ENCODE data around the gene HMGB1. TPM values are rescaled to one million over a fixed set of nuclear protein-coding genes. Genes with fewer than 3 reads are reported as not detected.

Gene HMGB1
- total RNA-seq, result 183 TPM
- long read RNA-seq, full-length matches to known transcripts, result 96 of 115 reads
- long read RNA-seq, partial matches to known transcripts, result 4 of 115 reads
- long read RNA-seq, other reads (novel, unspliced or antisense), result 15 of 115 reads

DNA sequence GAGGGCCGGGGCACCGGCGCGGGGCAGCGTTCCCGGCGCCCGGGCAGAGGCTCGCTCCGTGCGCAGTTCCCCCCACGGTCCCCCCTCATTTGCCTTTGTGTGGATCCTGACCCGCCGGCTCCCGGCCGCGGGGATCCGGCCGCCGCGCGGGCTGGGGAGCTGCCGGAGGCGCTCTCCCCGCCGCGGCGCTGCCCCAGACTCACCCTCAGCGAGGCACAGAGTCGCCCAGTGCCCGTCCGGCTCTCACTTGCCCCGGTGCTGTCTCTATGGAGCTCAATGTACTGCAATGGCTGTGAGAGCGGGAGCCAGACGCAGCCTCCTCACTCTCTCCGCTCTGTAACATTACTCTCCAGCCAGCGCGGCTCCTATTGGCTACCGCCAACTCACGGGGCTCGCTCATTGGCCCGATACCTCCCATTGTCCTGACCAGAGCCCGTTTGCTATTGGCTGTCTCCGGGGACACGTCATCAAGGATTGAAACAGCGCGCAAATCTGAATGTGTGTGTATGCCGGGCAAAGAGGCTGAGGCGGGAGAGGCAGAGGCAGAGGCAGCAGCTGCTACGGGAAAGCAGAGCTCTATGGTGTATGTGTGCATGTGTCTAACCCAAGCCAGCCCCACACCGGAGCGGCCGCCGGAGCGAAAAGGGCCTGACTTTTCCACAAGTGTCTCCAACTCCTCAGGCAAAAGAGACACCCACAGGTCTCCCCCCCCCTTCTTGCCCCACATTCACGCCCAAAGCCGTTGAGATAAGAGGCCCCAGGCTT is at the start of gene HMGB1:
TSS of gene HMGB1 (minus strand) at position 344 of the 765 bp plus-strand sequence. CDS start 2,256 bp downstream, outside the sequence.
- ATAC-seq, result peak; percentile 98
- DNase-seq (ENCODE audit: missing footprints), result peak; percentile 99
- intact Hi-C loops (cut with DNase I), result loop anchor here (1.0 to 10.0 kb wide), 6 partner anchors 112 to 579 kb away; no protein-coding TSS in a partner anchor

DNA sequence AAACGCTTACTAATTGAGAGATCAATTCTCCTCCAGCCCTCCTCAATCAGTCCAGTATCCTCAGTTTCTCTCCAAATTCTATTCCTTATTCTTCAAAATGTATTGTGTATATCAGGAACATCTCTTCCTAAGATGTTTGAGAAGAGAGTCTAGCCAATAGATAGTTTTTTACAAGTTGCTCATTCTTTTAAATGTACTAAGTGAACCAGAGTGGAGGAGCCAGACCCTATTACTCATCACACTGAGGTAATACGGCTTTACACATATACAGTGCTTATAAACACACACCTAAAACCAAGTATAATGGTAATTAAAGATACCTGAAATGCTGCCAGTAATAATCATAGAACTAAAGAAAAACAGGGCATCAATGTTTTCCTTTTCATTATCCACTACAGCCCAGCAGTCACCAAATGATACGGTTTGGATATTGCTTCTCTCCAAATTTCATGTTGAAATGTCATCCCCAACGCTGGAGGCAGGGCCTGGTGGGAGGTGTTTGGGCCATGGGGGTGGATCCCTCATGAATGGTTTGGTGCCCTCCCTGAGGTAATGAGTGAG is 45.2 kb upstream of the HMGB1 start:
- no peak for DNase-seq (ENCODE audit: missing footprints)
- intact Hi-C loops (cut with DNase I), result no loop called here
- no peak for ATAC-seq

- intact Hi-C loops (cut with DNase I), result no loop called here
- DNase-seq (ENCODE audit: missing footprints) (no peak), ATAC-seq (no peak)
These were observed 44.4 kb upstream of the HMGB1 start for GRCh38 chr13:30510091-30510490.

DNA sequence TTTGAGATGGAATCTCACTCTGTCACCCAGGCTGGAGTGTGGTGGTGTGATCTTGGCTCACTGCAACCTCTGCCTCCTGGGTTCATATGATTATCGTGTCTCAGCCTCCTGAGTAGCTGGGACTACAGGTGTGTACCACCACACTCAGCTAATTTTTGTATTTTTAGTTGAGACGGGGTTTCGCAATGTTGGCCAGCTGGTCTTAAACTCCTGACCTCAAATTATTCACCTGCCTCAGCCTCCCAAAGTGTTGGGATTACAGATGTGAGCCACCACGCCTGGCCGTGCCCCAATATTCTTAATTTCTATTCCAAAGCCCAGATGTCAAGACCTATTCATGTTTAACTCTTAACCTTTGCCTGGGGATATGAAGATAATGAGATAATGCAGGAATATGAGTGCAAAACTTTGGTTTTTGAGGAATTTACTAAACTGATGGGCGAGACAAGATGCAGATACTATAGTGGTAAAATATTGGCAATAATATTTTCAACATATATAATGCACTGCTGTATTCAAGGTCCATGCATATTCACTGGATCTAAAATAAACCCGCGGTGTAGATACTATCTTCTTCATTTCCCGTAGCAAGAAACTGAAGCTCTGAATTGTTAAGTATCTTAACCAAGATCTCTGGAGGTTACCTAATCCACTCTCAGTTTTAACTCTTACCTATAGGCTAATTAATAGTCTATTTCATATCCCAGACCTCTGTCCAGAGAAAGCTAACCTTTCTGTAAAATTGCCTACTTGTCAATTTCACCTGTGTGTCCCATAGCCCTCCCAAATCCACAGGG is 43.7 kb upstream of the HMGB1 start:
- DNase-seq (ENCODE audit: missing footprints) (no peak), ATAC-seq (no peak)
- intact Hi-C loops (cut with DNase I), result no loop called here

- ATAC-seq, result no peak
- no peak for DNase-seq (ENCODE audit: missing footprints)
- intact Hi-C loops (cut with DNase I), result no loop called here
These were observed 38.3 kb upstream of the HMGB1 start for GRCh38 chr13:30504081-30504480.

DNA sequence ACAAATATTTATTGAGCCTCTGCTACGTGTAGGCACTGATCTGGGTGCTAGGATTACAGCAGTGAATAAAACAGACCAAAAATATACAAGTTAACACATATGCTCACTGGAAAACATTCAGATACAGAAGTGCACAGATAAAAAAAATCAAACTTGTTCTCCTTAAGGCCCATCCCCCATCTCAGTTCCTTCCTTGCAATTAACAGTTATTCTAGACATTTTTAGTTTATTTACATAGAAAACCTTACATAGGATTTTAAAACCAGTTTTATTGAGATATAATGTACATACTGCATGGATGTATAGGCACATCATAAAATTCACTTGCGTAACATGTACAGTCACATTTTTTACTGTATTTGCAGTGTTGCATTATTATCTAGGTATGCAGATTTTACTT is 36.5 kb upstream of the HMGB1 start:
- intact Hi-C loops (cut with DNase I), result no loop called here
- no peak for ATAC-seq
- no peak for DNase-seq (ENCODE audit: missing footprints)

GRCh38 chr13:30499338-30499737 is 33.6 kb upstream of the HMGB1 start:
- ATAC-seq (no peak), DNase-seq (ENCODE audit: missing footprints) (no peak)
- intact Hi-C loops (cut with DNase I), result no loop called here

DNA sequence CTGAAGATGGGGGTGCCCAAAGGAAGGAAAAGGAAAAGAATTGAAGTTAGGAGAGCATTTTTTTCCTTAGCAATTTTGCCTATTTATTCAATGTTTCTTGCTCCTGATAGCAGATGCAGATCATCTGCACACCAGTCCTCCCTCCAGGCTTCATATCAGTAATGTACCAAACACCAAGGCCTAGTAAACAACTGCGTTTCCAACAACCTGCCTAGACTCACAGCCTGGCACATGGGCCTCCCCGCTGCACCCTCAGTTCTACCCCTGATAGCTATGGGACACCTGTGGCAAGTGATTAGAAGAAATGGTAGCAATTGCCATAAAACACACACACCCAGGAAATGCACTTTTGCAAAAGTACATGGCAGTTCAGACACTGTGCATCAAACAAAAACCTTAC is 30.4 kb upstream of the HMGB1 start:
- ATAC-seq, result no peak

DNA sequence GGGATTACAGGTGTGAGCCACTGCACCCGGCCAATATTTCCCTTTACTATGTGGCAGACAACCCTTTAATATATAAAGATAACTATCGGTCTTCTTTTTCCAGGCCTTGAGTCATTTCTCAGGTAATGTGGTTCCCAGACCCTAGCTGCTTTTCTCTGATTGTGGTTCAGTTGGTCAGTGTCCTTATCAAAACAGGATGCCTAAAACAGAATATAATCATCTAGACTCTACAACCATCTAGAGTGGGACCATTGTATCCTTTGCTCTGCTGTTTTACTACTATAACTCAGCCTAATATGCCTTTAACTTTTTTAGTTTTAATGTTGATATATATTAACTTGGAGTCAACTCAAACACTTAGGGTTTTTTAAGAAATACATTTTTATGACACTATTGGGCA is 30.0 kb upstream of the HMGB1 start:
- ATAC-seq (no peak), DNase-seq (ENCODE audit: missing footprints) (no peak)

More for the DNA sequence above, 30.4 kb upstream of the HMGB1 start:
- DNase-seq (ENCODE audit: missing footprints), result no peak
- intact Hi-C loops (cut with DNase I), result no loop called here

DNA sequence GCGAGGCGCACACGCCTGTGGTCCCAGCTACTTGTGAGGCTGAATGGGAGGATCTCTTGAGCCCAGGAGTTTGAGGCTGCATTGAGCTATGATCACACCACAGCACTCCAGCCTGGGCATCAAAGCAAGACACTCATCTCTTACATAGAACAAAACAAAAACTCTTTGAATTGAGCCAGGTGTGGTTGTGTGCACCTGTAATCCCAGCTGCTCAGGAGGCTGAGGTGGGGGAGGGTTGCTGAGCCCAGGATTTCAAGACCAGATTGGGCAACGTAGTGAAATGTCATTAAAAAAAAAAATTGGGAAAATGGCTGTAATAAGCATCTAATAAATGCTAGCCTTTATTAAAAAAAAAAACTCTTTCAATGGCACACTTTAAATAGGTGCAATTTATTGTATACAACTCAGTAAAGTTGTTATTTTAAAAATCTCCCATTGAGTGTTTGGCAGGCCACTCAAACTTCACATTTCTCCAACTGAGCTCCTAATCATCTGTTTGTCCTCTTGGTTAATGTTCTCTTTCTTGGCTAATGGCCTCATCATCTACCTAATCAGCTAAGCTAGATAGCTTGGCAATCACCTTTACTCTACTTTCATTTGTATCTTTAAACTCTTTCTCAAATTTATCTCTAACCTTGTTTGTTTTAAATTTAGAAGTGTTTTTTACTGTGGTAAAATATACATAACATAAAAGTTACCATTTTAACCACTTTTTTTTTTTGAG is 28.1 kb upstream of the HMGB1 start:
- DNase-seq (ENCODE audit: missing footprints) (no peak), ATAC-seq (no peak)
- intact Hi-C loops (cut with DNase I), result no loop called here

More for the DNA sequence above, 30.0 kb upstream of the HMGB1 start:
- intact Hi-C loops (cut with DNase I), result no loop called here

DNA sequence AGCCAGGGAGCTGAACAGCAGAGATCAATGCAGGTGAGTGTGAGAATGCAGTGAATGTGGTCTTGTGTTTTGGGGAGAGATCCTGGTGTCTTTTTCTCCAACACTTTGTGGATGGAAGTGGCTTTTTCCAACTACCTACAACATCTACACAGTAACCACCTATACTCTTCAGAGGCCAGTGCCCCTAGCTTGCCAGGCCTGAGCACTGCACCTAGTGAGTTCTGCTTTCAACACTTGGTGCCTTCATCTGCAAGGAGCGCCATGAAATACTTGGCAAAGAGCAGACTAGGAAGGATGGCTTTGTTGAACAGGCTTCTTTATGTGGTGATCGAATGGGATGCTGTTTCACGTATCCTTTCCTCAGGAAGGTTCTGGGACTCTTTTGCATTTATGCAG is 21.3 kb upstream of the HMGB1 start:
- no peak for ATAC-seq
- DNase-seq (ENCODE audit: missing footprints), result no peak
- intact Hi-C loops (cut with DNase I), result no loop called here

- no peak for ATAC-seq
- no peak for DNase-seq (ENCODE audit: missing footprints)
- intact Hi-C loops (cut with DNase I), result no loop called here
These were observed 20.7 kb upstream of the HMGB1 start for GRCh38 chr13:30486230-30487074.

DNA sequence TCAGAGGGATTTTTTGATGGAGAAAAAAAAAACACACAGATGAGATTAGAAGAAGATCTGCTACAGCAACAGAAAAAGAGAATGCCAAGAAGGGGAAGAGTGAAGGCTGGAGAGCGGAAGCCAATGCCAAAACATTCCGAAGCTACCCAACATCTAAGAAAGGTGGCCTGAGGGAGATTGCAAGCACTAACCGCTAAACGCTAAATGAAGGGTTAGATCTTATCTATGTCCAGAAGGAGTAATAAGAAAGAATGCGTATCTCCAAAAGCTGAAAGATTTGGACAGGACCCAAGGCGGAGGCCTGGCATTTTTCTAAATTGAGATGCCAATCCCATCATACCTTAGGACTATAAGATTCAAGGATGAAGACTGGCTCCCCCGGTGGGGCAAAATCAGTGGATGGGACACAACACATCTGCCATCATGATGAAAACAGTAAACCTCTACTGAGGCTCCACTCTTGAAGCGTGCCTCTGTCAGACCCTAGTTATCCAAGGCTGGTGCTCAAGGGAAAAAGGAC is 15.6 kb upstream of the HMGB1 start:
- intact Hi-C loops (cut with DNase I), result no loop called here
- DNase-seq (ENCODE audit: missing footprints) (no peak), ATAC-seq (no peak)

GRCh38 chr13:30480292-30480950 is 14.7 kb upstream of the HMGB1 start:
- intact Hi-C loops (cut with DNase I), result no loop called here
- DNase-seq (ENCODE audit: missing footprints) (no peak), ATAC-seq (no peak)

DNA sequence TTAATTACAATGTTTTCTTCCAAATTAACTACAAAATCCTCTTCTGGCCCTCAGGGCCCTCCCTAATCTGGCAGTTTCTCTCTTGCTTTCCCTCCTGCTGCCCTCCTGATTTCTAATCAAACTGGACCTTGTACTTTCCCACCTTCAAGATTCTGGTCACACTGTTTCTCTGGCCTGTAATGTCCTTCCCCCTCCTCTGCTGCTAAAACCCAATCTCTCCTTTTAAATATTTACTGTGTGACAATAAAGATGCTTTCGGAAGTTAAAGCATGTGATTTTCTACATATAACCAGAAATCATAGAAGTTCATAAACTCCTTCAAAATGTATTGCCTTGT is 14.1 kb upstream of the HMGB1 start:
- ATAC-seq (no peak), DNase-seq (ENCODE audit: missing footprints) (no peak)
- intact Hi-C loops (cut with DNase I), result no loop called here

DNA sequence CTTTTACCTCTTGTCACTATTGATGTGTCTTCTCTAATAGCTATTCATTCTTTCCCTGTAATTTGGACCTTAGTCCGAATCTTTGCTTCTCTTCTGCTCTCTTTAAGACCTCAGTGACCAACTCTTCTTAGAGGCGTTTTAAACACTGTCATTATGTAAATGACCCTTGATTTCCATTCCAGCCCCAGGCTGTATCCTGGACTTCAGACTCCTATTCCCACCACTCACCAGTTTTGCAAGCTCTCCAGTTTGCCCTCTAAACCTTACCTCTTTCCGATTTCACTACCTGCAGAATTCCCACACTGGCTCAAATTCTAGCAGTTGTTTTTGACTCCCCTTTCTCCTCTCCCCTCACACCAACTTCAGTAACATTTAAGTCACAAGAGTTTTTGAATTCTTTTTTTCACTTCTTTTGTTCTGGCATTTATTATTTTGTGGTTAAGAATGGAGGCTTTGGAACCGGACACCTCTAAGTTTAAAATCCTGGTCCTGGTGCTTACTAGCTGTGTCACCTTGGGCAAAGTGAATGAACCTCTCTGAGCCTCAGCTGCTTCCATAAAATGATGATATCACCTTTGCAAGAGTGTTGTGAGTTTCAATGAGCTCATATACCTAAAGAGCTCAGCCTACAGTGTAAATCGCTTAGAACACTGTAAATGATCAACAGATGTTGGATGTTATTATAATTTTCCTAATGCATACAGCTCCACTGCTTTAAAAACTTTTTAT is 13.6 kb upstream of the HMGB1 start:
- intact Hi-C loops (cut with DNase I), result no loop called here
- ATAC-seq, result no peak
- no peak for DNase-seq (ENCODE audit: missing footprints)

Data from Right ventricle myocardium inferior (tissue), 1 donor.